Measurements from ENCODE around the gene BCAS1. TPM values are rescaled to one million over a fixed set of nuclear protein-coding genes. Genes with fewer than 3 reads are reported as not detected.

The BCAS1 gene
- total and polyA plus RNA-seq, 2 donors (not counting 3 experiments of a cell fraction or from before 2014, with no cell fraction given), result not detected

DNA sequence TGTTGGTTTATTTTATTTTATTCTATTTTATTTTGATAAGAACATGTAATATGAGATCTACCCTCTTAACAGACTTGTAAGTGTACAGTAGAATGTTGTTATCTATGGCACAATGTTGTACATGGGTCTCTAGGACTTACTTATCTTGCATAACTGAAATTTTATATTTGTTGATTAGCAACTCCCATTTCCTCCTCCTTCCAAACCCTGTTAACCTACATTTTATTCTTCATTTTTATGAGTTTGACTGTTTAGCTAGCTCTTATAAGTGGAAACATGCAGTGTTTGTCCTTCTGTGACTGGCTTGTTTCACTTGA is 37.9 kb upstream of the BCAS1 start:
- DNase-seq (ENCODE audit: low read depth, low spot score), result no peak
- POLR2A ChIA-PET, result no interaction called here
- Histone ChIP-seq H3K4me3 (replicated peaks in 1 of 3; ENCODE audit: insufficient read depth in 1 of 3, low read depth in 1 of 3, low read length in 3 of 3) (no peak overlapping the region), H3K27ac (ENCODE audit: insufficient read depth, low read depth, low read length) (no peak overlapping the region), H3K4me2 (ENCODE audit: insufficient read depth, low read length) (no peak overlapping the region), H3K9me1 (replicated peaks; ENCODE audit: control insufficient read depth, extremely low read depth, insufficient read depth, low read length) (no peaks in the 10 kb centered on the region), H2AFZ (ENCODE audit: low read depth, low read length) (no peak overlapping the region), H3K27me3 (ENCODE audit: control insufficient read depth in 2 of 2, insufficient read depth in 2 of 2, low read length in 2 of 2) (peaks cover 0 to 3% of the 10 kb centered on the region in 2 experiments), H3K79me2 (ENCODE audit: control insufficient read depth, insufficient read depth, low read length) (no peaks in the 10 kb centered on the region), H3K9me3 (replicated peaks; ENCODE audit: control insufficient read depth, insufficient read depth, low read length) (no peaks in the 10 kb centered on the region), H3K4me1 (ENCODE audit: control insufficient read depth, extremely low read depth, insufficient read depth, low read length) (no peaks in the 10 kb centered on the region), H3K36me3 (ENCODE audit: control insufficient read depth in 2 of 2, extremely low read depth in 1 of 2, insufficient read depth in 2 of 2, low read length in 2 of 2) (no peaks in the 10 kb centered on the region), H3K9ac (replicated peaks; ENCODE audit: extremely low read depth, insufficient read depth, low read length) (no peak overlapping the region), H4K20me1 (replicated peaks; ENCODE audit: control insufficient read depth, extremely low read depth, insufficient read depth, low read length) (no peaks in the 10 kb centered on the region)
- CTCF ChIA-PET, result interaction anchor here (0.6 kb wide), 1 partner anchor 81 kb away, joined by 3 read pairs; no protein-coding TSS in a partner anchor
- intact Hi-C loops (cut with micrococcal nuclease) (no loop called here), dilution Hi-C loops (cut with MboI; ENCODE audit: extremely low pct_ligation_motif_present, low sequenced_read_pairs) (no loop called here)
- no peak for TF ChIP-seq GATA2 (IDR thresholded peaks at IDR 0.05; ENCODE audit: insufficient read depth, insufficient read length, low read depth, low read length)
- TF ChIP-seq POLR2AphosphoS5 (IDR thresholded peaks at IDR 0.05; ENCODE audit: insufficient read depth, low read depth, low read length), result no peak
- TF ChIP-seq JUN (IDR thresholded peaks at IDR 0.05; ENCODE audit: borderline replicate concordance, insufficient read depth, insufficient read length, low read depth), result no peak
- TF ChIP-seq FOS (IDR thresholded peaks at IDR 0.05; ENCODE audit: borderline replicate concordance, insufficient read depth, low read length), result no peak
- no peak for TF ChIP-seq POLR2A (IDR thresholded peaks at IDR 0.05; ENCODE audit: low read depth, low read length)
- no peak for TF ChIP-seq EZH2 (IDR thresholded peaks at IDR 0.05; ENCODE audit: borderline replicate concordance, low read depth, low read length, severe bottlenecking)
- no peak for TF ChIP-seq CTCF (IDR thresholded peaks at IDR 0.05; ENCODE audit: extremely low read depth in 1 of 2, insufficient read depth in 1 of 2, low read depth in 1 of 2, low read length in 2 of 2)
- no peak for TF ChIP-seq MYC (IDR thresholded peaks at IDR 0.05; ENCODE audit: low read depth, low read length)
- no peak for TF ChIP-seq MAX (IDR thresholded peaks at IDR 0.05; ENCODE audit: insufficient read depth, insufficient read length)
- no TSS peak for BruUV-seq (replicated peaks)
- FAIRE-seq, result no peak
